GM08714 (cell line): ENCODE results near the gene C6orf62.
"Not testable (repeated sequence)": the region's sequence is repeated elsewhere in the genome, so short reads cannot be mapped to it uniquely, and the experiment has no call there.

Experiments
- H3K4me3 ChIP-seq: fragments of 200-500 bp; sonication (Bioruptor generic); 2 replicates; pipeline ENCODE4 v1.5.1; 2014; ENCODE audit warnings: mild to moderate bottlenecking, low read length, inconsistent platforms
- ZNF274 ChIP-seq: IDR thresholded peaks from 2 replicates; pipeline ENCODE4 v1.6.1; 2012; ENCODE audit warnings: mild to moderate bottlenecking, low read depth, low read length

Gene C6orf62

DNA sequence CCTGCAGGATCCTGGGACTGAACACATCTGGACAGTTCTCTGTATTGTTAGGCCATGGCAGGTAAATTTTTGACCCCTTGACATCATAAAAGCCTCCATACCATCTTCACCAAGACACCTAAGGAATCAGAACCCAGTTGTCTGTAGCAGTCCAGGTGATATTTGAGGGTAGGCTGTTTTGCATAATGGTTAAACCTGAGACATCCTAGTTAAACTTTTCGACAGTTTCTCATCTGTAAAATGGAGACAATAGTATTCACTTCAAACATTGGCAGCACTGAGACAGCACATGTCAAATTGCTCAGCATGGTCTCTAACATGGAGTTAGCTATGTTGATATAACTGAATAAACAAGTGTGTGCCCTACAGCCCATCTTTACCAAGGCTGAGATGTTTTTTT, 24.8 kb downstream of the C6orf62 start:
- no peak overlapping the region for H3K4me3 ChIP-seq
- TF ChIP-seq ZNF274: no peak

DNA sequence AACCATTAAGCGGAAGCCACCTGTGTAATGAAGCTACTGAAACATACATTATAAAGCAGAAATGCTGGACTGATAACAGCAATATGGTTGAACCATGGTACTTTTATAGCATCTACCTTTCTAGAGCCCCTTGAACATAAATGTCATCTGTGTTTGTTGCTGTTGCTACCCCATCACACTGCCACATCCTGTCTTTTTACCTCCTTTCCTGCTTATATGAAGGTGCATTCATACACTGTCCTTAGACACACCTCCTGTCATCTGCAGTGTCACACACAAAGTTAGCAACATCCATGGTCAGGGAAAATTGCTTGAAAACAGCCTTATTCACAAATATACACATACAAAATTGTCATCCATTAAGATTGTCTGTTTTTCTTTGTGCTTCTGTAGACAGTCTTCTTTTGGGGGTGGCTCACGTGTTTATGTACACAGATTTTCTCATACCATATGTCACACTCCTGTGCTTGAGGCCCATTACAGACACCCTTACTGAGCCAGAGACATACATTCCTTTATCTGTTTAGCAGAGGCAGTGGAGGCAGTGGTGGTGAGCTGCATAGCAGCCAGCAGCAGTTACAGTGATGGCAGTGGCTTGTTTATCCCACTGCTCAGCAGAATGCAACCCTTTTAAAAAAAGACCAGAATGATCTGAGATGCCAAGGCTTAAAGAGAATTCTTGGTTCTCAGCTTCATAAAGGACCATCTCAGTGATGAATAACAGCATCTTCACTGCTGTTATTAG, 25.9 kb downstream of the C6orf62 start:
- no peak overlapping the region for H3K4me3 ChIP-seq
- TF ChIP-seq ZNF274: no peak

DNA sequence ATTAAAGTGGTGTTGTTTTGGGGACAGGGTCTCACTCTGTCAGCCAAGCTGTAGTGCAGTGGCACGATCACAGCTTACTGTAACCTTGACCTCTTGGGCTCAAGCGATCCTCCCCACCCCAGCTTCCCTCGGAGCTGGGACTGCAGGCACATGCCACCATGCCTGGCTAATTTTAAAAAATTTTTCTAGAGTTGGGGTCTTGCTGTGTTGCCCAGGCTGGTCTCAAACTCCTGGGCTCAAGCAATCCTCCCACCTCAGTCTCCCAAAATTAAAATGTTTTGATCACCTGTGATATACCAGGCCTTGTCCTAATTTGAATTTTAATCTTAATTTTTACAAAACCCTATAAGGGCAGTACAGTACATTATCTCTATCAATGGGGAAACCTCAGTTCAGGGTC, 26.5 kb downstream of the C6orf62 start:
- no peak for TF ChIP-seq ZNF274
- no peak overlapping the region for H3K4me3 ChIP-seq

DNA sequence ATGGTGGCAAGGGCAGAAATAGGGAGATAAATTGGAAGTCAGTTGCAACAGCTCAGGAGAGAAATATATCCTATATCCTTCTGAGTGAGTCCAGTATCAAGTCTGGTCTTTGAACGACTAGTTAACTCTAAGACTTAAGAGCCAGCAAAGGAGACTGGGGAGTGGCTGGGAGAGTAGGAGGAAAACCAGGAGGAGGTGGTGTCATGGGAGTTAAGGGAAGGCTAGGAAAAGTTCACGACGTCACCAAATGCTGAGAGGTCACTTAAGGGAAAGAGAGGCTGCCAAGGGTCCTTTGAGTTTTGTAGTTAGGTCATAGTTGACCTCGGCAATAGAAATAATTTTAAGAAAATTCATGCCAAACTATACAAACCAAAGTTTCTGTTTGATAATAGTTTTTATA, 27.0 kb downstream of the C6orf62 start:
- no peak for TF ChIP-seq ZNF274
- H3K4me3 ChIP-seq: no peak overlapping the region

GRCh38 chr6:24691550-24691949, 27.4 kb downstream of the C6orf62 start:
- no peak overlapping the region for H3K4me3 ChIP-seq
- TF ChIP-seq ZNF274: no peak

DNA sequence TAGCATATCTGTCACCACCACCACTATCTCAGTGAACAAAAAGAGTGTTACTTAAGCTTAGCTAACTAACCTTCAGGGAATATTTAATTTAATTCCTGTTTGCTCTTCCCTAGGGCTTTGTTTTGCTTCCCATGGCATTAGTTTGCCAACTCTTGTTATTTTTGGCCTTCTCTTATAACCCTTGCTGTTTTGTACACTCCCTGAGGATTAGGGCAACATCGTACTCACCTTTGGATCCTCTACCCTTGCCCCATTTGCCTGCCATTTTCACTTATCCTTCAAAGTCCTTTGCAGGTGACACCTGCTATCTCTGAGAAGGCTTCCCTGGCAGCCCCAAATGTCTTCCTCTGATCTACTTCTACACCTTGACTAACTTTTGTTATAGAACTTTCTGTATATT, 28.4 kb downstream of the C6orf62 start:
- TF ChIP-seq ZNF274: no peak

DNA sequence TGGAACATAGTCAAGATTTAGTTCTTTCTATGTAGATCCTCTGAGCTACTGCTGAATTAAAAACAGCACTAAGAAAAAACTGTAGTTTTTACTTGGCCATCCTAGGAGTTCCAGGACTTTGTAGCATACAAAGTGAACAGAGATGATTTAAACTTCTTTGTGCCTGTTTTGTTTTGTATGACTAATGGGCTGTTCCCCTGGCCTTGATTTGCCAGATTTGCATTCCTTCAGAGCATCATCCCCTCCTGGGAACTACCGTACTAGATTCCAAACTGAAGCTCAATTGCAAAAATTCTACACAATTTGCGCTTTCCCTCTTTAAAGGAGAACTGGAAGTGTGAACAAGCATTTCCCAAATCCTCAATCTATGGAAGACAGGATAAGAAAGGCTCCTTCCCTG, 29.0 kb downstream of the C6orf62 start:
- no peak overlapping the region for H3K4me3 ChIP-seq
- no peak for TF ChIP-seq ZNF274

More for the DNA sequence above, 28.4 kb downstream of the C6orf62 start:
- H3K4me3 ChIP-seq: no peak overlapping the region

GRCh38 chr6:24686946-24687345, 32.0 kb downstream of the C6orf62 start:
- H3K4me3 ChIP-seq: no peak overlapping the region
- TF ChIP-seq ZNF274: no peak

DNA sequence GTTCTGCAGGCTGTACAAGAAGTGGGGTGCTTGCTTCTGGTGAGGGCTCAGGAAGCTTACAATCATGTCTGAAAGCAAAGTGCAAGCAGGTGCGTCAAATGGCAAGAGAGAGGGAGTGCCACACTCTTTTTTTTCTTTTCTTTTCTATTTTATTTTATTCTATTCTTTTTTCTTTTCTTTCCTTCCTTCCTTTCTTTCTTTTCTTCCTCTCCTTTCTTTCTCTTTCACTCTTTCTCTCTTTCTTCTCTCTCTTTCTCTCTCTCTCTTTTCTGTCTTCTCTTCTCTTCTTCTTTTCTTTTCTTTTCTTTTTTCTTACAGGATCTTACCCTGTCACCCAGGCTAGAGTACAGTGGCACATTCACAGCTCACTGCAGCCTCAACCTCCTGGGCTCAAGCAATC, 32.5 kb downstream of the C6orf62 start:
- no peak for TF ChIP-seq ZNF274
- no peak overlapping the region for H3K4me3 ChIP-seq

DNA sequence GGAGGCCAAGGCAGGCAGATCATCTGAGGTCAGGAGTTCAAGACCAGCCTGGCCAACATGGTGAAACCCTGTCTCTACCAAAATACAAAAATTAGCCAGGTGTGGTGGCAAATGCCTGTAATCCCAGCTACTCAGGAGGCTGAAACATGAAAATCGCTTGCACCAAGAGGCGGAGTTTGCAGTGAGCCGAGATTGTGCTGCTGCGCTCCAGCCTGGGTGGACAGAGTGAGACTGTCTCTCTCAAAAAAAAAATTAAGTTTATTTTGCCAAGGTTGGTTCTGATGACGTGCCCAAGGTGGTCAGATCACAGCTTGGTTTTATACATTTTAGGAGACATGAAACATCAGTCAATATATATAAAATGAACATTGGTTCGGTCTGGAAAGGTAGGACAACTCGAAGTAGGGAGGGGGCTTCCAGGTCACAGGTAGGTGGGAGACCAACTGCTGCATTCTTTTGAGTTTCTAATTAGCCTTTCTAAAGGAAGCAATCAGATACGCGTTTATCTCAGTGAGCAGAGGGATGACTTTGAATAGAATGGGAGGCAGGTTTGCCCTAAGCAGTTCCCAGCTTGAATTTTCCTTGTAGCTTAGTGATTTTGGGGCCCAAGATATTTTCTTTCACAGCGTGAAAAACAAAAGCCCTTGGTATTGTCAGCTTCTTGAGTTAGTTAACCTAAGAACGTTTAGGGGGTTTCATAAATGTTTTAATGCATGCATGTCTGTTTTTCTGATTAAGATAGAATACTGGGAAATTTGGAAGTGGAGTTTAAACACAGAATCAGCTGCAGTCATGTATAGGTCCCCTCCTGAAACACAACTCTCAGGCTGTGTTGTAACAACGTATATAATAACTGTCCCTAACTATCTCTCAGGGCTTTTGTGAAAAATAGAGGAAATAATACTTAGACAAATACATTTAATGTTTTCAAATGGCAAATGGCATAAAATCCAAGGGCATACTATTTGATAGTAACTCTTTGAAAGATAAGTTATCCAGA, 35.4 kb downstream of the C6orf62 start:
- no peak overlapping the region for H3K4me3 ChIP-seq
- TF ChIP-seq ZNF274: no peak

- TF ChIP-seq ZNF274: no peak
- H3K4me3 ChIP-seq: no peak overlapping the region
Observed at GRCh38 chr6:24680582-24680981, 38.4 kb downstream of the C6orf62 start.

- H3K4me3 ChIP-seq: not testable (repeated sequence)
Observed at GRCh38 chr6:24678792-24679352, 40.1 kb downstream of the C6orf62 start.

GRCh38 chr6:24673625-24674024, 45.3 kb downstream of the C6orf62 start:
- TF ChIP-seq ZNF274: no peak
- H3K4me3 ChIP-seq: no peak overlapping the region

DNA sequence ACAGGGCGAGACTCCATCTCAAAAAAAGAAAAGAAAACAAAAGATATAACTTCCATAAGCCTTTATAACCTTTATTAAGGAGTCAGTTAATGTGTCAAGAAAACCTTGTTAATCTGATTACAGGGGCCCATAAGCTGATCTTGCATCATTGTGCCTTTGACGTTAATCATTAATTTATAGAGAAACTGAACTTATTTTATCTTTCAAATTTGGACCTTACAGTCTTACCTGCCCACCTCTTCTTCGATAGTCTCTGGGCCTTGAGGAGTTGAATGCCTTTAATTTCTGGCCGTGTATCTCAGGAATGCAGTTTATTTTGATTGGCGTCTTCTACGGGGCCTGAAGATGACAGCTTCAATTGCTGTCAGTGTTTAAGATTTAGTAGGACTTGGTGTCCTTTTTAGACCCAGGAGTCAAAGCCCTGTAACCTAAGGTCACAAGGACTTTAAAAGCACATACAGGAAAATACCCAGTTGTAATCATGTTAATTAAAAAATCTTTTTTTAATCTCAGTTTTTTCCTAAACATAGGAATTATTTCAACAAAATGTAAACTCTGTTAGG, 46.3 kb downstream of the C6orf62 start:
- H3K4me3 ChIP-seq: no peak overlapping the region
- no peak for TF ChIP-seq ZNF274

DNA sequence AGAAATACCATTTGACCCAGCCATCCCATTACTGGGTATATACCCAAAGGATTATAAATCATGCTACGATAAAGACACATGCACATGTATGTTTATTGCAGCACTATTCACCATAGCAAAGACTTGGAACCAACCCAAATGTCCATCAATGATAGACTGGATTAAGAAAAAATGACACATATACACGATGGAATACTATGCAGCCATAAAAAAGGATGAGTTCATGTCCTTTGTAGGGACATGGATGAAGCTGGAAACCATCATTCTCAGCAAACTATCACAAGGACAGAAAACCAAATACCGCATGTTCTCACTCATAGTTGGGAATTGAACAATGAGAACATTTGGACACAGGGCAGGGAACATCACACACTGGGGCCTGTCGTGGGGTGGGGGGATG, 47.9 kb downstream of the C6orf62 start:
- not testable (repeated sequence) for H3K4me3 ChIP-seq

DNA sequence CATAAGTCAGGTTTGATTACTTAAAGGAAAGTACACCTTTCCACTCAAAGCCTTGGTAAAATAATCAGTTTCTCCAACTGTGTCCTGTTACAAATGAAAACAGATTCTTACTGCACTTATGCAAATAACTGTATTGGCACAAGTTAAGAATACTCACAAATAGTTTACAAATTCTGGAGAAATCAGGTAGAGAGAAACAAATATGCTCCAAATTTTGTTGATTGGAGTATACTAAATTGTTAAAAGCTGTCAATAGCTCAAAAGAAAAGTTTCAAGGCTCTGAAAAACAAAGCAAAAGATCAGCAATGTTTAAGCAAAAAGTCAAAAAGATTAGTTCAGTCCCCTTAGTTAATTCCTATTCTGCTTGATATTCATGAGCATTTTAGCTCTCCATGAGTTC, 48.5 kb downstream of the C6orf62 start:
- H3K4me3 ChIP-seq: not testable (repeated sequence)
